ENCODE data around the gene RCAN2.

DNA sequence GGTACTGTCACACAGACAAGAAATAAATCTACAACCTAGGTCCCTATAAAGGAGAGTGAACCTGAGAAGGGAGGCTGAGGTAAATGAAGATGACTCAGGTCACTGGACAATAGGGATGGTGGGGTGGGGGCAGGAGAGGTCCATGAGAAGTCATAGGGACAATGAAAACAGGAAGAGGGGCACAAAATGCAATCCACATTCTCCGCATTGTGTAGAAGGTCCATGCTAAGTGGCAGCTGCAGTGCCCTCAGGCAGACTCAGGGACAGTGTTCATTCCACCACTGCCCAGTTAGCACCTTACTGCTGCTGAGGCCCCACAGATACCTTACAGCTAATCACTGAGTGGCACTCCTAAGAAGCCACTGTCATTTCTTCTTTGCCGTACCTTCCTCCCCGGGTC lies 156.8 kb downstream of the RCAN2 start:
- TF ChIP-seq, protein P1, sequence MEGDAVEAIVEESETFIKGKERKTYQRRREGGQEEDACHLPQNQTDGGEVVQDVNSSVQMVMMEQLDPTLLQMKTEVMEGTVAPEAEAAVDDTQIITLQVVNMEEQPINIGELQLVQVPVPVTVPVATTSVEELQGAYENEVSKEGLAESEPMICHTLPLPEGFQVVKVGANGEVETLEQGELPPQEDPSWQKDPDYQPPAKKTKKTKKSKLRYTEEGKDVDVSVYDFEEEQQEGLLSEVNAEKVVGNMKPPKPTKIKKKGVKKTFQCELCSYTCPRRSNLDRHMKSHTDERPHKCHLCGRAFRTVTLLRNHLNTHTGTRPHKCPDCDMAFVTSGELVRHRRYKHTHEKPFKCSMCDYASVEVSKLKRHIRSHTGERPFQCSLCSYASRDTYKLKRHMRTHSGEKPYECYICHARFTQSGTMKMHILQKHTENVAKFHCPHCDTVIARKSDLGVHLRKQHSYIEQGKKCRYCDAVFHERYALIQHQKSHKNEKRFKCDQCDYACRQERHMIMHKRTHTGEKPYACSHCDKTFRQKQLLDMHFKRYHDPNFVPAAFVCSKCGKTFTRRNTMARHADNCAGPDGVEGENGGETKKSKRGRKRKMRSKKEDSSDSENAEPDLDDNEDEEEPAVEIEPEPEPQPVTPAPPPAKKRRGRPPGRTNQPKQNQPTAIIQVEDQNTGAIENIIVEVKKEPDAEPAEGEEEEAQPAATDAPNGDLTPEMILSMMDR (IDR thresholded peaks at IDR 0.05): no peak
- TF ChIP-seq POLR2A (IDR thresholded peaks at IDR 0.05): no peak
